GM19240 (cell line): ENCODE results near the gene STEAP1B.

Experiments
- DNase-seq: peaks from one replicate; pipeline ENCODE4 v3.0.0; 2011; ENCODE audit warnings: low spot score; ENCODE audit not compliant: insufficient read length

STEAP1B gene

DNA sequence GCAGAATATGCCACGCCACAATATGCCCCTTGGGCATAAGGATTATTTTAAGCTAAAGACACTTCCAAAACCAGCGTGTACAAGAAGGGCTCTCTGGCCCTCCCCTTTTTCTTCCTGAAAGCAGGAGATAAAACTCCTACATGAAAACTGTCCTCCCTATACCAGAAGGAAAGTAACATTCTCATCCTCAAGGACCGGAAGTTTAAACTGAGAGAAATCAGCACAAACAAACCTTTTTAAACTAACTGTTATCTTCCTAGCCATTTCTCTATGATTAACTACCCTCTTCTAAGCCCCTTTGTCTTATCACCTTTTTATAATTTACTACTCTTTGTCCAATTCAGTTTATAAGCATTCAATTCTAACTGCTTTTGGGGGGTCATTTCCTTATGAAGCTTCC lies 126.6 kb downstream of the STEAP1B start:
- DNase-seq: no peak

DNA sequence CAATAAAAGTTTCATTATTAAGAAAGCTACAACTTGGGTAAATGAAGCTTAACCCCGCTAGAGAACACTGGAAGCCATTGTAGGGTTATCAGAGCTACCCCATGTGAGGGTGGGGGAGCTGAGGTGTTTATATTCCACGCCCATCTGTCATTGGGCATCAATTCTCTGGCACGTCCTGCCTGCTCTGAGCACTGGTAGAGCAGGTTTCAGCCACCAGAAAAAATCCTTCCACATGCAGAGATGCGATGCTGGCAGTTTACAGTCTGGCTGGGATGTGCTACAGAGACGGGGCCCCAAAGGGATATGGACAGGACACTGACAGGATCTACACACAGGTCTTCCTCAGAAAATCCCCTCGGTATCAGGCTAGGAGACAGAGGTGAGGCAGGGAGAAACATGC lies 127.1 kb downstream of the STEAP1B start:
- no peak for DNase-seq

DNA sequence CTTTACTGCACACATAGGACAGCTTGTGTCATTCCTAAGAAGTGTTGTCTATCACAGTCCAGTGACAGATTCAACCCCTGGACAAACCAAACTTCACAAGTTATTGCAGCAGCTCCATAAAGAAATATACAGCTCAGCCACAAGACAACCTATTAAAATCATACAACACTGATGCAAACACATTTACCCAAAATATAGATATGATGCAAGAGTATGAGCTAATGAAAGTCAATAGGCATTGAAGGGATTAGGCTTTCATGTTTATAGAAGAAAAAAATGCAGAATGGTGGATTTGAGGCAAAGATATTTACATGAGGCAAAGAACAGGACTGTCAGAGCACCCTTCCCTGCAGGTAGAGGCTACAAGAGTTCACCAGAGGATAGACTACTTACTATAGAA lies 128.1 kb downstream of the STEAP1B start:
- no peak for DNase-seq
